Stimulated activated CD4-positive, alpha-beta T cell treated with anti-CD3 and anti-CD28 coated beads, TNF-alpha, amount 100 ng/mL, for 1 hour (primary cell): ENCODE results near the gene SEMA4B.
"Not testable (repeated sequence)": the region's sequence is repeated elsewhere in the genome, so short reads cannot be mapped to it uniquely, and the experiment has no call there.

Experiments used
- DNase-seq, 3 donors: peaks; one replicate each; pipeline ENCODE4 v3.0.0-alpha.2; 2020; ENCODE audit warnings: low read depth in 3 of 3, low spot score in 1 of 3

The SEMA4B gene

GRCh38 chr15:90181776-90182175, 19.4 kb upstream of the SEMA4B start:
- no peak for DNase-seq

- DNase-seq = no peak
Measured at GRCh38 chr15:90184119-90184785, 16.9 kb upstream of the SEMA4B start.

- DNase-seq = no peak
Measured at GRCh38 chr15:90184786-90185704, 16.1 kb upstream of the SEMA4B start.

- no peak for DNase-seq
Measured at GRCh38 chr15:90187257-90187868, 13.8 kb upstream of the SEMA4B start.

- not testable (repeated sequence) for DNase-seq
Measured at GRCh38 chr15:90188065-90188464, 13.1 kb upstream of the SEMA4B start.

GRCh38 chr15:90188914-90189748, 12.0 kb upstream of the SEMA4B start:
- DNase-seq = no peak

- DNase-seq = no peak
Measured at GRCh38 chr15:90189781-90190467, 11.2 kb upstream of the SEMA4B start.

- DNase-seq = no peak
Measured at GRCh38 chr15:90190606-90191343, 10.4 kb upstream of the SEMA4B start.

- DNase-seq = no peak
Measured at GRCh38 chr15:90191344-90191687, 9.8 kb upstream of the SEMA4B start.

- no peak for DNase-seq
Measured at GRCh38 chr15:90191794-90192509, 9.2 kb upstream of the SEMA4B start.

GRCh38 chr15:90192961-90193786, 8.0 kb upstream of the SEMA4B start:
- DNase-seq = no peak

- no peak for DNase-seq
Measured at GRCh38 chr15:90194655-90195054, 6.5 kb upstream of the SEMA4B start.

- no peak for DNase-seq
Measured at GRCh38 chr15:90200534-90201129, 498 bp upstream of the SEMA4B start.

GRCh38 chr15:90201944-90202375, 830 bp downstream of the SEMA4B start:
- no peak for DNase-seq

- no peak for DNase-seq
Measured at GRCh38 chr15:90202929-90203328, 1.8 kb downstream of the SEMA4B start.

- no peak for DNase-seq
Measured at GRCh38 chr15:90203473-90203872, 2.3 kb downstream of the SEMA4B start.

GRCh38 chr15:90203922-90204321, 2.8 kb downstream of the SEMA4B start:
- DNase-seq = no peak
